ENCODE results near the gene OTOF. TPM values are rescaled to one million over a fixed set of nuclear protein-coding genes. Genes with fewer than 3 reads are reported as not detected.

Gene OTOF
- total and polyA plus RNA-seq, 2 of the 13 experiments (the other 11 are each of a cell fraction or from before 2014, with no cell fraction given): 0.04 TPM; not detected in 1

GRCh38 chr2:26462511-26463243, 15.2 kb downstream of the OTOF start (continued):
- TF ChIP-seq DRAP1 (CRISPR knock-in tag; IDR thresholded peaks at IDR 0.05) (no peak), HOXA7 (CRISPR knock-in tag; IDR thresholded peaks at IDR 0.05) (no peak), HOXA3 (CRISPR knock-in tag; IDR thresholded peaks at IDR 0.05) (no peak), NFIC (IDR thresholded peaks at IDR 0.05; ENCODE audit: low read length) (no peak), MBNL3 (CRISPR knock-in tag; conservative IDR thresholded peaks at IDR 0.05) (no peak), SNAPC5 (CRISPR knock-in tag; IDR thresholded peaks at IDR 0.05; ENCODE audit: borderline replicate concordance) (no peak), NFYC (CRISPR knock-in tag; IDR thresholded peaks at IDR 0.05) (no peak), ZNF891 (CRISPR knock-in tag; IDR thresholded peaks at IDR 0.05) (peak; percentile 56; the same call in 1 of the 2 replicates), CSRNP2 (CRISPR knock-in tag; conservative IDR thresholded peaks at IDR 0.05; ENCODE audit: low read depth) (no peak), TEAD3 (CRISPR knock-in tag; optimal IDR thresholded peaks at IDR 0.05; ENCODE audit: borderline replicate concordance) (peak; percentile 66), E2F5 (CRISPR knock-in tag; conservative IDR thresholded peaks at IDR 0.05) (no peak), NR1H2 (CRISPR knock-in tag; IDR thresholded peaks at IDR 0.05; ENCODE audit: borderline replicate concordance, low read depth) (no peak), BCL3 (CRISPR knock-in tag; IDR thresholded peaks at IDR 0.05) (no peak), HIC2 (CRISPR knock-in tag; IDR thresholded peaks at IDR 0.05; ENCODE audit: low read depth) (no peak)
- TF ChIP-seq, protein P1, sequence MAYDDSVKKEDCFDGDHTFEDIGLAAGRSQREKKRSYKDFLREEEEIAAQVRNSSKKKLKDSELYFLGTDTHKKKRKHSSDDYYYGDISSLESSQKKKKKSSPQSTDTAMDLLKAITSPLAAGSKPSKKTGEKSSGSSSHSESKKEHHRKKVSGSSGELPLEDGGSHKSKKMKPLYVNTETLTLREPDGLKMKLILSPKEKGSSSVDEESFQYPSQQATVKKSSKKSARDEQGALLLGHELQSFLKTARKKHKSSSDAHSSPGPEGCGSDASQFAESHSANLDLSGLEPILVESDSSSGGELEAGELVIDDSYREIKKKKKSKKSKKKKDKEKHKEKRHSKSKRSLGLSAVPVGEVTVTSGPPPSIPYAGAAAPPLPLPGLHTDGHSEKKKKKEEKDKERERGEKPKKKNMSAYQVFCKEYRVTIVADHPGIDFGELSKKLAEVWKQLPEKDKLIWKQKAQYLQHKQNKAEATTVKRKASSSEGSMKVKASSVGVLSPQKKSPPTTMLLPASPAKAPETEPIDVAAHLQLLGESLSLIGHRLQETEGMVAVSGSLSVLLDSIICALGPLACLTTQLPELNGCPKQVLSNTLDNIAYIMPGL (CRISPR knock-in tag; IDR thresholded peaks at IDR 0.05; ENCODE audit: borderline replicate concordance in 1 of 2, low read depth in 1 of 2): 0 out of 4 replicates have a peak, but pooled peaks of 1 of the 2 experiments have one; percentile 40
- TF ChIP-seq, protein P2, sequence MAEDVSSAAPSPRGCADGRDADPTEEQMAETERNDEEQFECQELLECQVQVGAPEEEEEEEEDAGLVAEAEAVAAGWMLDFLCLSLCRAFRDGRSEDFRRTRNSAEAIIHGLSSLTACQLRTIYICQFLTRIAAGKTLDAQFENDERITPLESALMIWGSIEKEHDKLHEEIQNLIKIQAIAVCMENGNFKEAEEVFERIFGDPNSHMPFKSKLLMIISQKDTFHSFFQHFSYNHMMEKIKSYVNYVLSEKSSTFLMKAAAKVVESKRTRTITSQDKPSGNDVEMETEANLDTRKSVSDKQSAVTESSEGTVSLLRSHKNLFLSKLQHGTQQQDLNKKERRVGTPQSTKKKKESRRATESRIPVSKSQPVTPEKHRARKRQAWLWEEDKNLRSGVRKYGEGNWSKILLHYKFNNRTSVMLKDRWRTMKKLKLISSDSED (CRISPR knock-in tag; IDR thresholded peaks at IDR 0.05): 0 out of 2 replicates have a peak, but pooled peaks have one; percentile 39

Measured in HepG2 (cell line).